Measurements from ENCODE around the gene CNOT1.
A peak's percentile ranks its signal among the peaks of the same experiment; 100 is the strongest.

CNOT1 gene

DNA sequence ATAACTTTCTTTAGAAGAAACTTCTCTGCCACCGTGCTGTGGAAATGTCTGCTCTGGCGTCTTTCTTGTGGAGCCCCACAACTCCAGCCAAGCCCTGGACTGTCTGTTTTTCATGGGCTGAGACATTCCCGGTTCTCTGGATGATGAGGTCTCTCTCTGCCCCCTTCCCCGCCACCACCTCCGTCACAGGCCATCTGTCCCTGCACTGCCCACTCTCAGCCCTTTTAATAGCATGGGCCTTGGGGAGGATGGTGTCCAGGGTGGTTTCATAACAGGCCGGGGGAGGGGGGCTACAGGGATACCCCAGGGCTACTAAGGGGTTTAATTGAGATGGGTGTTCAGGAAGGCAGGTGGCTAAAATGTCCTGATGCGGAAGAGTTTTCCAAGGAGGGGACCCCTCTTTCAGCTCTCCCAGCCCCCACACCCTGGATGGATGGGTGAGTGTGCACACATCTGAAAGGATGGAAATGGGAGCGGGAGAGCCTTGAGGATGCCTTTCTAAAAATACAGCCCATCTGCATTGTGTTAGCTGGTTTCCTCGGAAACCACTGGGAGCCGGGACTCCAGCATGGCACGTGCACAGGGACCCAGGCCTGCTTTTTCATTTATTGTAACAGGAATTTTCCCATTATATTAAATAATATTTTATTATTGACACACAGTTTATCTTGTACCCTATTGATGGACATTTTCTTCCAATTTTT lies 144.3 kb downstream of the CNOT1 start:
- peaks cover 6 to 11% of the 10 kb centered on the region in 2 donors for H3K4me1 ChIP-seq (ENCODE audit: control insufficient read depth in 2 of 2, insufficient read depth in 1 of 2, low read depth in 1 of 2, low read length in 2 of 2)
- no peaks in the 10 kb centered on the region for H3K79me1 ChIP-seq (ENCODE audit: low read depth, low read length)
- H3K4me3 ChIP-seq (ENCODE audit: low read length in 2 of 2), result no peak overlapping the region
- no peak overlapping the region for H2BK5ac ChIP-seq (ENCODE audit: low read length)
- DNase-seq (ENCODE audit: low spot score), result no peak
- no peaks in the 10 kb centered on the region for H3K36me3 ChIP-seq (replicated peaks in 1 of 2; ENCODE audit: control insufficient read depth in 2 of 2, insufficient read depth in 2 of 2, low read length in 2 of 2)
- no peak overlapping the region for H3K9ac ChIP-seq (ENCODE audit: low read depth, low read length, poor library complexity)
- H2AK5ac ChIP-seq (ENCODE audit: low read depth, low read length), result no peak overlapping the region
- no CpG with 5 or more reads among the region's 11 CpGs for WGBS, 2 donors (ENCODE audit: extremely low coverage in 2 of 2, insufficient read length in 2 of 2, insufficient replicate concordance in 1 of 2)
- H2BK15ac ChIP-seq (ENCODE audit: low read length), result no peak overlapping the region
- no peak overlapping the region for H3K4ac ChIP-seq (ENCODE audit: low read length)
- no peak overlapping the region for H3K18ac ChIP-seq (ENCODE audit: low read length)
- no peaks in the 10 kb centered on the region for H3K9me3 ChIP-seq (replicated peaks in 1 of 2; ENCODE audit: control insufficient read depth in 2 of 2, insufficient read depth in 1 of 2, low read depth in 1 of 2, low read length in 2 of 2)
- no peak overlapping the region for H2BK12ac ChIP-seq (ENCODE audit: low read length)
- no peak overlapping the region for H3K4me2 ChIP-seq (ENCODE audit: insufficient read depth, low read length, poor library complexity, severe bottlenecking)
- H3K23ac ChIP-seq (ENCODE audit: low read depth, low read length, poor library complexity), result no peak overlapping the region
- no peak overlapping the region for H3K14ac ChIP-seq (ENCODE audit: low read length)
- H2AFZ ChIP-seq (ENCODE audit: low read length), result no peak overlapping the region
- no peak overlapping the region for H4K91ac ChIP-seq (ENCODE audit: low read depth, low read length, poor library complexity)
- no peaks in the 10 kb centered on the region for H3K27me3 ChIP-seq (ENCODE audit: control insufficient read depth in 3 of 3, insufficient read depth in 3 of 3, low read depth in 1 of 3, low read length in 3 of 3)
- H3K27ac ChIP-seq (replicated peaks; ENCODE audit: low read length), result no peak overlapping the region
- no peak overlapping the region for H4K8ac ChIP-seq (ENCODE audit: low read depth, low read length)
- no peak overlapping the region for H2BK120ac ChIP-seq (ENCODE audit: low read depth, low read length)

DNA sequence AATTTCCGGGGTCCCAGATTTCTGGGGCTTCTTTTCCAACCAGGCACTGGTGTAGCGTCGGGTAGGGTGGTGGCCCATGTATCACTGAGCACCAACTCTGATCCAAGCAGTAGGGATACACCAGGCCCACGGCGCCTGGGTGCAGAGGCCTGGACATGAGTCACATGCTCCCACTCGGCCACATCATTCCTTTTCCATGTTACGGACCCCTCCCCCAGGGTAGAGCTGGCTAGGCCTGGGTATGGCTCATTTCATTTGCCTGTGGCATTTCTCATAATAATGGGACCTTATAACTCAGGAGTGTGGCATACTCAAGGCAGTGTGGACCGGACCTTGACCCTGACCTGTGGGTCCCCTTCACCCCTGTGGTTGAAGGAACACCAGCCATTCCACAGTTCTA lies 147.7 kb downstream of the CNOT1 start:
- Histone ChIP-seq H3K27ac (replicated peaks; ENCODE audit: low read length) (no peak overlapping the region), H3K79me1 (ENCODE audit: low read depth, low read length) (no peaks in the 10 kb centered on the region), H3K14ac (ENCODE audit: low read length) (no peak overlapping the region), H3K18ac (ENCODE audit: low read length) (no peak overlapping the region), H4K8ac (ENCODE audit: low read depth, low read length) (no peak overlapping the region), H2BK5ac (ENCODE audit: low read length) (no peak overlapping the region), H3K27me3 (ENCODE audit: control insufficient read depth in 3 of 3, insufficient read depth in 3 of 3, low read depth in 1 of 3, low read length in 3 of 3) (peaks cover 0 to 6% (median 0%) of the 10 kb centered on the region in 3 experiments), H3K4me3 (ENCODE audit: low read length in 2 of 2) (no peak overlapping the region), H3K4me2 (ENCODE audit: insufficient read depth, low read length, poor library complexity, severe bottlenecking) (no peak overlapping the region), H3K4me1 (ENCODE audit: control insufficient read depth in 2 of 2, insufficient read depth in 1 of 2, low read depth in 1 of 2, low read length in 2 of 2) (peaks cover 6% of the 10 kb centered on the region in 2 donors), H2AK5ac (ENCODE audit: low read depth, low read length) (no peak overlapping the region), H3K23ac (ENCODE audit: low read depth, low read length, poor library complexity) (no peak overlapping the region), H2BK15ac (ENCODE audit: low read length) (no peak overlapping the region), H3K9ac (ENCODE audit: low read depth, low read length, poor library complexity) (no peak overlapping the region), H2AFZ (ENCODE audit: low read length) (peak overlapping the region; percentile 20), H4K91ac (ENCODE audit: low read depth, low read length, poor library complexity) (no peak overlapping the region), H2BK120ac (ENCODE audit: low read depth, low read length) (no peak overlapping the region), H3K36me3 (replicated peaks in 1 of 2; ENCODE audit: control insufficient read depth in 2 of 2, insufficient read depth in 2 of 2, low read length in 2 of 2) (no peaks in the 10 kb centered on the region), H2BK12ac (ENCODE audit: low read length) (no peak overlapping the region), H3K4ac (ENCODE audit: low read length) (no peak overlapping the region), H3K9me3 (replicated peaks in 1 of 2; ENCODE audit: control insufficient read depth in 2 of 2, insufficient read depth in 1 of 2, low read depth in 1 of 2, low read length in 2 of 2) (no peaks in the 10 kb centered on the region)
- no peak for DNase-seq (ENCODE audit: low spot score)
- no CpG with 5 or more reads among the region's 8 CpGs for WGBS, 2 donors (ENCODE audit: extremely low coverage in 2 of 2, insufficient read length in 2 of 2, insufficient replicate concordance in 1 of 2)

DNA sequence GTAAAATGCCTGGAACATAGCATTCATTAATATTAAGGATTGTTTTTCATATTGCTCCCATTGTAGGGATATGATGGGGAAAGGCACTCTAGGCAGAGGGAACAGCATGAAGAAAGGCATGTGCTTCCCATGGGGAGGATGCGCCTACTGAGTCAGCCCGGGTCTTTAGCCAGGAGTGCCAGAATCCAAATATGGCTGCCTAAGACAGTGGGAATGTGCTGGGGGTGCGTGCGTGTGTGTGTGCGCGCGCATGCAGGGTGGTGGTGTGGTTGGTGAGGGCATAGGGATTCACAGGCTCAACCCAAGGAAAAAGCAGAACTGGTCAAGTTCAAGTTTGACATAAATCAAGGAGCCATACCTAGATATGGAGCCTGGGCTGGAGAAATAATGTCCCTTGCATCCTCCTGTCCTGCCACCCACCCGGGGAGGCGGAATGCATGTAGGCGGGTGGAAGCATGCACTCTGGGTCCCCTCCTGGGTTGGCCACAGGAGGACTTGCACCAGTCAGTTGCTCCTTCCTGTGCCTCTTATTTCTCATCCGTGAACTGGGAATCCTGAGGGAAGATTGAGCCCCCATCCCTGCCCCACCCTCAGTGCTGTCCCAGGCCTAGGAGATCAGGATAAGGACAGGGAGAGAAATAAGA lies 148.3 kb downstream of the CNOT1 start:
- H3K79me1 ChIP-seq (ENCODE audit: low read depth, low read length), result no peaks in the 10 kb centered on the region
- DNase-seq (ENCODE audit: low spot score), result no peak
- H3K4ac ChIP-seq (ENCODE audit: low read length), result no peak overlapping the region
- H2BK5ac ChIP-seq (ENCODE audit: low read length), result no peak overlapping the region
- no peak overlapping the region for H3K18ac ChIP-seq (ENCODE audit: low read length)
- no peak overlapping the region for H3K9ac ChIP-seq (ENCODE audit: low read depth, low read length, poor library complexity)
- H3K4me3 ChIP-seq (ENCODE audit: low read length in 2 of 2), result no peak overlapping the region
- no peaks in the 10 kb centered on the region for H3K36me3 ChIP-seq (replicated peaks in 1 of 2; ENCODE audit: control insufficient read depth in 2 of 2, insufficient read depth in 2 of 2, low read length in 2 of 2)
- no peak overlapping the region for H2BK12ac ChIP-seq (ENCODE audit: low read length)
- no peak overlapping the region for H3K14ac ChIP-seq (ENCODE audit: low read length)
- no peak overlapping the region for H3K23ac ChIP-seq (ENCODE audit: low read depth, low read length, poor library complexity)
- no peaks in the 10 kb centered on the region for H3K9me3 ChIP-seq (replicated peaks in 1 of 2; ENCODE audit: control insufficient read depth in 2 of 2, insufficient read depth in 1 of 2, low read depth in 1 of 2, low read length in 2 of 2)
- H2BK15ac ChIP-seq (ENCODE audit: low read length), result no peak overlapping the region
- H3K27ac ChIP-seq (replicated peaks; ENCODE audit: low read length), result no peak overlapping the region
- peaks cover 0 to 8% (median 0%) of the 10 kb centered on the region in 3 experiments for H3K27me3 ChIP-seq (ENCODE audit: control insufficient read depth in 3 of 3, insufficient read depth in 3 of 3, low read depth in 1 of 3, low read length in 3 of 3)
- no CpG with 5 or more reads among the region's 11 CpGs for WGBS, 2 donors (ENCODE audit: extremely low coverage in 2 of 2, insufficient read length in 2 of 2, insufficient replicate concordance in 1 of 2)
- H2AK5ac ChIP-seq (ENCODE audit: low read depth, low read length), result no peak overlapping the region
- H2AFZ ChIP-seq (ENCODE audit: low read length), result no peak overlapping the region
- H2BK120ac ChIP-seq (ENCODE audit: low read depth, low read length), result no peak overlapping the region
- H3K4me1 ChIP-seq (ENCODE audit: control insufficient read depth in 2 of 2, insufficient read depth in 1 of 2, low read depth in 1 of 2, low read length in 2 of 2), result peaks cover 5 to 6% of the 10 kb centered on the region in 2 donors
- no peak overlapping the region for H3K4me2 ChIP-seq (ENCODE audit: insufficient read depth, low read length, poor library complexity, severe bottlenecking)
- H4K91ac ChIP-seq (ENCODE audit: low read depth, low read length, poor library complexity), result no peak overlapping the region
- no peak overlapping the region for H4K8ac ChIP-seq (ENCODE audit: low read depth, low read length)

DNA sequence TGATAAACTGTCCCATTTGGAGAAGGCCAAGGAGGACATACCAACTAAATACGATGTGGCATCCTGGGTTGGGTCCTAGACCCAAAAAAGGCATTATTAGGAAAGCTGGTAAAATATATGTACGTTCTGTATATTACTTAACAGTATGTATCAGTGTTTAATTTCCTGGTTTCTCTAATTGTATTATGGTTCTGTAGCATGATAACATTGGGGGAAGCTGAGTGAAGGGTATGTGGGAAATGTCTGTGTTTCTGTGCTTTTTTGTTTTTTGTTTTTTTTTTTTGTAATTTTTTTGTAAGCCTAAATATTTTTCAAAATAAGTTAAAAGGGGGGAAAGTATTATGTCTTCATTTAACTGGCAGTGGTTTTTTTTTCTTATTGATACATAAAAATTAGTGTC lies 151.2 kb downstream of the CNOT1 start:
- Histone ChIP-seq H3K4me3 (ENCODE audit: low read length in 2 of 2) (no peak overlapping the region), H3K4me1 (ENCODE audit: control insufficient read depth in 2 of 2, insufficient read depth in 1 of 2, low read depth in 1 of 2, low read length in 2 of 2) (peaks cover 0 to 2% of the 10 kb centered on the region in 2 donors), H3K4ac (ENCODE audit: low read length) (no peak overlapping the region), H2AFZ (ENCODE audit: low read length) (no peak overlapping the region), H3K79me1 (ENCODE audit: low read depth, low read length) (no peaks in the 10 kb centered on the region), H2BK5ac (ENCODE audit: low read length) (no peak overlapping the region), H3K27ac (replicated peaks; ENCODE audit: low read length) (no peak overlapping the region), H2AK5ac (ENCODE audit: low read depth, low read length) (no peak overlapping the region), H3K4me2 (ENCODE audit: insufficient read depth, low read length, poor library complexity, severe bottlenecking) (no peak overlapping the region), H3K27me3 (ENCODE audit: control insufficient read depth in 3 of 3, insufficient read depth in 3 of 3, low read depth in 1 of 3, low read length in 3 of 3) (peaks cover 0 to 19% (median 0%) of the 10 kb centered on the region in 3 experiments), H2BK12ac (ENCODE audit: low read length) (no peak overlapping the region), H3K14ac (ENCODE audit: low read length) (no peak overlapping the region), H3K23ac (ENCODE audit: low read depth, low read length, poor library complexity) (no peak overlapping the region), H4K8ac (ENCODE audit: low read depth, low read length) (no peak overlapping the region), H3K36me3 (replicated peaks in 1 of 2; ENCODE audit: control insufficient read depth in 2 of 2, insufficient read depth in 2 of 2, low read length in 2 of 2) (no peaks in the 10 kb centered on the region), H3K9ac (ENCODE audit: low read depth, low read length, poor library complexity) (no peak overlapping the region), H2BK15ac (ENCODE audit: low read length) (no peak overlapping the region), H4K91ac (ENCODE audit: low read depth, low read length, poor library complexity) (no peak overlapping the region), H3K18ac (ENCODE audit: low read length) (no peak overlapping the region), H3K9me3 (replicated peaks in 1 of 2; ENCODE audit: control insufficient read depth in 2 of 2, insufficient read depth in 1 of 2, low read depth in 1 of 2, low read length in 2 of 2) (no peaks in the 10 kb centered on the region), H2BK120ac (ENCODE audit: low read depth, low read length) (no peak overlapping the region)
- WGBS, 2 donors (ENCODE audit: extremely low coverage in 2 of 2, insufficient read length in 2 of 2, insufficient replicate concordance in 1 of 2), result no CpG with 5 or more reads among the region's 2 CpGs
- DNase-seq (ENCODE audit: low spot score), result no peak
